ENCODE measurements around the gene GPC6.

Gene GPC6

DNA sequence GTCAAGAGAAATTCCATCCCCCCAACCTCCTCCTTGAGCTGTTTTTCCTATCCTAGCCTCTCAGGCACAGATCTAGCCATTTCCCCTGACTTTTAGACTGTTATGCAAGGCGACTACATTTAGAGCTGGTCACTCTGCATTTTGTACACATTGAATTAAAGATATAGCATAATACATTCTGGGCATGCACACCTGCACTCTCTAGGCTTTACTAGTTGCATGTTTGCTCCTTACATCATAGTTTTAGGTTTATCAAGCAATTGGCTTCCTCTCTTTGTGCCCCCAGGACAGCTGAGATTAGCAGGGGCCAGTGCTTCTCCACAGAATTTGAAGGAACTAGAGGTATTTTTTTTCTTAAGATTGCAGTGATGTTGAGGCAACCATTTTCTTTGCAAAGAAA lies 19.5 kb downstream of the GPC6 start:
- CTCF ChIA-PET: no interaction called here
- Histone ChIP-seq H3K27ac (ENCODE audit: extremely low read depth, low read depth, low read length) (no peak overlapping the region), H3K4me3 (ENCODE audit: low read depth, low read length) (no peak overlapping the region), H3K9me3 (ENCODE audit: control insufficient read depth, insufficient read depth, low read depth, low read length) (no peaks in the 10 kb centered on the region), H3K4me1 (ENCODE audit: control insufficient read depth, insufficient read depth, low read length) (no peaks in the 10 kb centered on the region), H3K36me3 (ENCODE audit: control insufficient read depth in 2 of 2, insufficient read depth in 1 of 2, low read length in 2 of 2) (no peaks in the 10 kb centered on the region)
- POLR2A ChIA-PET: no interaction called here
- no peak for TF ChIP-seq KLF9 (tag by site-specific recombination; IDR thresholded peaks at IDR 0.05; ENCODE audit: low read depth)
- TF ChIP-seq ZNF76 (tag by site-specific recombination; IDR thresholded peaks at IDR 0.05; ENCODE audit: borderline replicate concordance, low read depth): no peak
- no peak for TF ChIP-seq BCL6B (tag by site-specific recombination; IDR thresholded peaks at IDR 0.05)
- TF ChIP-seq ZNF26 (tag by site-specific recombination; IDR thresholded peaks at IDR 0.05): no peak
- TF ChIP-seq ZNF530 (tag by site-specific recombination; IDR thresholded peaks at IDR 0.05; ENCODE audit: low read depth): no peak
- TF ChIP-seq, protein P1, sequence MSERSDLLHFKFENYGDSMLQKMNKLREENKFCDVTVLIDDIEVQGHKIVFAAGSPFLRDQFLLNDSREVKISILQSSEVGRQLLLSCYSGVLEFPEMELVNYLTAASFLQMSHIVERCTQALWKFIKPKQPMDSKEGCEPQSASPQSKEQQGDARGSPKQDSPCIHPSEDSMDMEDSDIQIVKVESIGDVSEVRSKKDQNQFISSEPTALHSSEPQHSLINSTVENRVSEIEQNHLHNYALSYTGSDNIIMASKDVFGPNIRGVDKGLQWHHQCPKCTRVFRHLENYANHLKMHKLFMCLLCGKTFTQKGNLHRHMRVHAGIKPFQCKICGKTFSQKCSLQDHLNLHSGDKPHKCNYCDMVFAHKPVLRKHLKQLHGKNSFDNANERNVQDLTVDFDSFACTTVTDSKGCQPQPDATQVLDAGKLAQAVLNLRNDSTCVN (tag by site-specific recombination; optimal IDR thresholded peaks at IDR 0.05): no peak
- no peak for TF ChIP-seq GFI1B (tag by site-specific recombination; IDR thresholded peaks at IDR 0.05)
- TF ChIP-seq, protein P2, sequence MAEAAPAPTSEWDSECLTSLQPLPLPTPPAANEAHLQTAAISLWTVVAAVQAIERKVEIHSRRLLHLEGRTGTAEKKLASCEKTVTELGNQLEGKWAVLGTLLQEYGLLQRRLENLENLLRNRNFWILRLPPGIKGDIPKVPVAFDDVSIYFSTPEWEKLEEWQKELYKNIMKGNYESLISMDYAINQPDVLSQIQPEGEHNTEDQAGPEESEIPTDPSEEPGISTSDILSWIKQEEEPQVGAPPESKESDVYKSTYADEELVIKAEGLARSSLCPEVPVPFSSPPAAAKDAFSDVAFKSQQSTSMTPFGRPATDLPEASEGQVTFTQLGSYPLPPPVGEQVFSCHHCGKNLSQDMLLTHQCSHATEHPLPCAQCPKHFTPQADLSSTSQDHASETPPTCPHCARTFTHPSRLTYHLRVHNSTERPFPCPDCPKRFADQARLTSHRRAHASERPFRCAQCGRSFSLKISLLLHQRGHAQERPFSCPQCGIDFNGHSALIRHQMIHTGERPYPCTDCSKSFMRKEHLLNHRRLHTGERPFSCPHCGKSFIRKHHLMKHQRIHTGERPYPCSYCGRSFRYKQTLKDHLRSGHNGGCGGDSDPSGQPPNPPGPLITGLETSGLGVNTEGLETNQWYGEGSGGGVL (tag by site-specific recombination; IDR thresholded peaks at IDR 0.05): no peak
- no peak for TF ChIP-seq ZNF701 (tag by site-specific recombination; IDR thresholded peaks at IDR 0.05)
- TF ChIP-seq ZNF112 (tag by site-specific recombination; IDR thresholded peaks at IDR 0.05): no peak
- TF ChIP-seq ZNF2 (tag by site-specific recombination; IDR thresholded peaks at IDR 0.05): no peak
- no peak for TF ChIP-seq ZNF169 (tag by site-specific recombination; IDR thresholded peaks at IDR 0.05)
- no peak for TF ChIP-seq ZNF626 (tag by site-specific recombination; IDR thresholded peaks at IDR 0.05)
- no peak for TF ChIP-seq ZNF555 (tag by site-specific recombination; conservative IDR thresholded peaks at IDR 0.05)
- TF ChIP-seq, protein P3, sequence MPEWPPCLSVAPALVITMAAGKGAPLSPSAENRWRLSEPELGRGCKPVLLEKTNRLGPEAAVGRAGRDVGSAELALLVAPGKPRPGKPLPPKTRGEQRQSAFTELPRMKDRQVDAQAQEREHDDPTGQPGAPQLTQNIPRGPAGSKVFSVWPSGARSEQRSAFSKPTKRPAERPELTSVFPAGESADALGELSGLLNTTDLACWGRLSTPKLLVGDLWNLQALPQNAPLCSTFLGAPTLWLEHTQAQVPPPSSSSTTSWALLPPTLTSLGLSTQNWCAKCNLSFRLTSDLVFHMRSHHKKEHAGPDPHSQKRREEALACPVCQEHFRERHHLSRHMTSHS (tag by site-specific recombination; IDR thresholded peaks at IDR 0.05): no peak
- TF ChIP-seq ZNF341 (tag by site-specific recombination; IDR thresholded peaks at IDR 0.05; ENCODE audit: low read depth): no peak
- TF ChIP-seq ZNF639 (tag by site-specific recombination; IDR thresholded peaks at IDR 0.05): no peak
- TF ChIP-seq SETDB1 (IDR thresholded peaks at IDR 0.05; ENCODE audit: insufficient read length, low read length): no peak
- no peak for TF ChIP-seq ZNF843 (tag by site-specific recombination; IDR thresholded peaks at IDR 0.05)
- no peak for TF ChIP-seq ZNF133 (tag by site-specific recombination; IDR thresholded peaks at IDR 0.05)
